Measurements from ENCODE around the gene ATG16L2. TPM values are rescaled to one million over a fixed set of nuclear protein-coding genes. Genes with fewer than 3 reads are reported as not detected.

The ATG16L2 gene
- total RNA-seq, 1 donor from 2014 or later, result 32.2 TPM

- TF ChIP-seq CTCF (IDR thresholded peaks at IDR 0.05), result no peak
- no peak for TF ChIP-seq POLR2AphosphoS5 (IDR thresholded peaks at IDR 0.05; ENCODE audit: insufficient read depth in 1 of 2, low read depth in 1 of 2)
- no peak for TF ChIP-seq POLR2A (IDR thresholded peaks at IDR 0.05)
- Histone ChIP-seq H3K36me3 (peaks cover 0 to 27% of the 10 kb centered on the region in 2 donors), H3K27me3 (no peaks in the 10 kb centered on the region), H3K4me1 (no peaks in the 10 kb centered on the region), H3K4me3 (no peak overlapping the region), H3K27ac (no peak overlapping the region), H3K9me3 (no peaks in the 10 kb centered on the region)
- intact Hi-C loops (cut with DNase I), result no loop called here
- DNase-seq (ENCODE audit: extremely low spot score in 2 of 2), result no peak
Measured at GRCh38 chr11:72840780-72841179, 26.6 kb downstream of the ATG16L2 start.

GRCh38 chr11:72841397-72841796 lies 27.2 kb downstream of the ATG16L2 start:
- intact Hi-C loops (cut with DNase I), result no loop called here
- Histone ChIP-seq H3K4me3 (no peak overlapping the region), H3K27me3 (no peaks in the 10 kb centered on the region), H3K36me3 (peaks cover 0 to 27% of the 10 kb centered on the region in 2 donors), H3K27ac (no peak overlapping the region), H3K4me1 (no peaks in the 10 kb centered on the region), H3K9me3 (no peaks in the 10 kb centered on the region)
- no peak for DNase-seq (ENCODE audit: extremely low spot score in 2 of 2)
- TF ChIP-seq POLR2A (IDR thresholded peaks at IDR 0.05) (no peak), CTCF (IDR thresholded peaks at IDR 0.05) (no peak)

- TF ChIP-seq CTCF (IDR thresholded peaks at IDR 0.05) (no peak), POLR2AphosphoS5 (IDR thresholded peaks at IDR 0.05; ENCODE audit: insufficient read depth in 1 of 2, low read depth in 1 of 2) (no peak), POLR2A (IDR thresholded peaks at IDR 0.05) (no peak)
- Histone ChIP-seq H3K4me3 (no peak overlapping the region), H3K27ac (no peak overlapping the region), H3K9me3 (no peaks in the 10 kb centered on the region), H3K27me3 (no peaks in the 10 kb centered on the region), H3K4me1 (no peaks in the 10 kb centered on the region), H3K36me3 (peaks cover 0 to 27% of the 10 kb centered on the region in 2 donors)
- no peak for DNase-seq (ENCODE audit: extremely low spot score in 2 of 2)
- intact Hi-C loops (cut with DNase I), result no loop called here
Measured at GRCh38 chr11:72842126-72842525, 27.9 kb downstream of the ATG16L2 start.

- no peak overlapping the region for H3K27ac ChIP-seq
- H3K9me3 ChIP-seq, result no peaks in the 10 kb centered on the region
- peaks cover 0 to 22% of the 10 kb centered on the region in 2 donors for H3K36me3 ChIP-seq
- no peak for DNase-seq (ENCODE audit: extremely low spot score in 2 of 2)
- no peak overlapping the region for H3K4me3 ChIP-seq
- TF ChIP-seq POLR2AphosphoS5 (IDR thresholded peaks at IDR 0.05; ENCODE audit: insufficient read depth in 1 of 2, low read depth in 1 of 2) (no peak), POLR2A (IDR thresholded peaks at IDR 0.05) (no peak), CTCF (IDR thresholded peaks at IDR 0.05) (no peak)
- no peaks in the 10 kb centered on the region for H3K4me1 ChIP-seq
- intact Hi-C loops (cut with DNase I), result no loop called here
- no peaks in the 10 kb centered on the region for H3K27me3 ChIP-seq
Measured at GRCh38 chr11:72842653-72843330, 28.6 kb downstream of the ATG16L2 start.

DNA sequence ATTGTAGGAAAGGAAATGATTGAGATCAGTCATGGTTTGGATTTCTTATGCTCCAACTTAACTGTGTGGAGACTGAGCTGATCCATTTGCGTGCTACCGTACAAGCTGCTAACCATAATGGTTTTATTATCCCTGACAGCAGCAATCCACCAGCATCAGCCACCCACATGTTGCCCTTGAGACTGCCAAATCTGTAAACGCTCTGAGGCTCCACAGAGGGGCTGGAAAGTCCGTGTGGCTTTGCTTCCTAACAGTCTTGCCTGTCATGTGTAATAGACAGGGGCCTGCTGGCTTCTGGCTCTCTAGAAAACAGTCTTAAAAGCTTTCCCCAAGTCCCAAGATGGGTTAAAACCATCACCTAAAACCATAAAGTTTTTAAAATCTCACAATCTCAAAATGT lies 30.1 kb downstream of the ATG16L2 start:
- TF ChIP-seq CTCF (IDR thresholded peaks at IDR 0.05) (no peak), POLR2A (IDR thresholded peaks at IDR 0.05) (no peak), POLR2AphosphoS5 (IDR thresholded peaks at IDR 0.05; ENCODE audit: insufficient read depth in 1 of 2, low read depth in 1 of 2) (no peak)
- Histone ChIP-seq H3K4me3 (no peak overlapping the region), H3K4me1 (no peaks in the 10 kb centered on the region), H3K9me3 (no peaks in the 10 kb centered on the region), H3K27me3 (no peaks in the 10 kb centered on the region), H3K36me3 (peaks cover 0 to 22% of the 10 kb centered on the region in 2 donors), H3K27ac (no peak overlapping the region)
- DNase-seq (ENCODE audit: extremely low spot score in 2 of 2), result no peak
- intact Hi-C loops (cut with DNase I), result no loop called here

Data from vagina (tissue), 2 donors.